ENCODE results near the gene ADAMTS13. TPM values are rescaled to one million over a fixed set of nuclear protein-coding genes. Genes with fewer than 3 reads are reported as not detected.

ADAMTS13 gene
- total RNA-seq, 1 donor from 2014 or later: 2.0 TPM

- no peaks in the 10 kb centered on the region for H3K36me3 ChIP-seq (ENCODE audit: control insufficient read depth, insufficient read depth, low read length)
- peaks cover 9% of the 10 kb centered on the region for H3K27me3 ChIP-seq (ENCODE audit: control insufficient read depth, insufficient read depth, low read length)
- TF ChIP-seq CTCF (IDR thresholded peaks at IDR 0.05; ENCODE audit: insufficient read depth, low read length, poor library complexity, severe bottlenecking): no peak
- no peak for DNase-seq (ENCODE audit: low read depth)
- H3K4me3 ChIP-seq (ENCODE audit: low read depth, low read length): no peak overlapping the region
Observed at GRCh38 chr9:133483611-133484010, 61.4 kb downstream of the ADAMTS13 start.

GRCh38 chr9:133484671-133485437 is 62.7 kb downstream of the ADAMTS13 start:
- no peak overlapping the region for H3K4me3 ChIP-seq (ENCODE audit: low read depth, low read length)
- H3K36me3 ChIP-seq (ENCODE audit: control insufficient read depth, insufficient read depth, low read length): no peaks in the 10 kb centered on the region
- DNase-seq (ENCODE audit: low read depth): no peak
- peaks cover 15% of the 10 kb centered on the region for H3K27me3 ChIP-seq (ENCODE audit: control insufficient read depth, insufficient read depth, low read length)
- no peak for TF ChIP-seq CTCF (IDR thresholded peaks at IDR 0.05; ENCODE audit: insufficient read depth, low read length, poor library complexity, severe bottlenecking)

GRCh38 chr9:133485531-133486260 is 63.5 kb downstream of the ADAMTS13 start:
- Histone ChIP-seq H3K27me3 (ENCODE audit: control insufficient read depth, insufficient read depth, low read length) (peaks cover 21% of the 10 kb centered on the region), H3K4me3 (ENCODE audit: low read depth, low read length) (no peak overlapping the region)
- no peak for TF ChIP-seq CTCF (IDR thresholded peaks at IDR 0.05; ENCODE audit: insufficient read depth, low read length, poor library complexity, severe bottlenecking)

GRCh38 chr9:133487331-133487725 is 65.2 kb downstream of the ADAMTS13 start:
- Histone ChIP-seq H3K36me3 (ENCODE audit: control insufficient read depth, insufficient read depth, low read length) (no peaks in the 10 kb centered on the region), H3K27me3 (ENCODE audit: control insufficient read depth, insufficient read depth, low read length) (peaks cover 28% of the 10 kb centered on the region), H3K4me3 (ENCODE audit: low read depth, low read length) (no peak overlapping the region)
- no peak for TF ChIP-seq CTCF (IDR thresholded peaks at IDR 0.05; ENCODE audit: insufficient read depth, low read length, poor library complexity, severe bottlenecking)
- no peak for DNase-seq (ENCODE audit: low read depth)

More at GRCh38 chr9:133485531-133486260, 63.5 kb downstream of the ADAMTS13 start:
- DNase-seq (ENCODE audit: low read depth): no peak
- no peaks in the 10 kb centered on the region for H3K36me3 ChIP-seq (ENCODE audit: control insufficient read depth, insufficient read depth, low read length)

GRCh38 chr9:133488686-133489252 is 66.6 kb downstream of the ADAMTS13 start:
- no peak for DNase-seq (ENCODE audit: low read depth)
- TF ChIP-seq CTCF (IDR thresholded peaks at IDR 0.05; ENCODE audit: insufficient read depth, low read length, poor library complexity, severe bottlenecking): no peak
- Histone ChIP-seq H3K4me3 (ENCODE audit: low read depth, low read length) (no peak overlapping the region), H3K27me3 (ENCODE audit: control insufficient read depth, insufficient read depth, low read length) (peaks cover 34% of the 10 kb centered on the region), H3K36me3 (ENCODE audit: control insufficient read depth, insufficient read depth, low read length) (no peaks in the 10 kb centered on the region)
